HG02571 (cell line): ENCODE results near the gene THRA.

ENCODE experiments used
- ATAC-seq: cut with Tn5 transposase; IDR thresholded peaks from one replicate; pipeline ENCODE4 v1.9.1; 2021; ENCODE audit warnings: mild to moderate bottlenecking, moderate library complexity; ENCODE audit not compliant: unreplicated experiment

The THRA gene, protein sequence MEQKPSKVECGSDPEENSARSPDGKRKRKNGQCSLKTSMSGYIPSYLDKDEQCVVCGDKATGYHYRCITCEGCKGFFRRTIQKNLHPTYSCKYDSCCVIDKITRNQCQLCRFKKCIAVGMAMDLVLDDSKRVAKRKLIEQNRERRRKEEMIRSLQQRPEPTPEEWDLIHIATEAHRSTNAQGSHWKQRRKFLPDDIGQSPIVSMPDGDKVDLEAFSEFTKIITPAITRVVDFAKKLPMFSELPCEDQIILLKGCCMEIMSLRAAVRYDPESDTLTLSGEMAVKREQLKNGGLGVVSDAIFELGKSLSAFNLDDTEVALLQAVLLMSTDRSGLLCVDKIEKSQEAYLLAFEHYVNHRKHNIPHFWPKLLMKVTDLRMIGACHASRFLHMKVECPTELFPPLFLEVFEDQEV

DNA sequence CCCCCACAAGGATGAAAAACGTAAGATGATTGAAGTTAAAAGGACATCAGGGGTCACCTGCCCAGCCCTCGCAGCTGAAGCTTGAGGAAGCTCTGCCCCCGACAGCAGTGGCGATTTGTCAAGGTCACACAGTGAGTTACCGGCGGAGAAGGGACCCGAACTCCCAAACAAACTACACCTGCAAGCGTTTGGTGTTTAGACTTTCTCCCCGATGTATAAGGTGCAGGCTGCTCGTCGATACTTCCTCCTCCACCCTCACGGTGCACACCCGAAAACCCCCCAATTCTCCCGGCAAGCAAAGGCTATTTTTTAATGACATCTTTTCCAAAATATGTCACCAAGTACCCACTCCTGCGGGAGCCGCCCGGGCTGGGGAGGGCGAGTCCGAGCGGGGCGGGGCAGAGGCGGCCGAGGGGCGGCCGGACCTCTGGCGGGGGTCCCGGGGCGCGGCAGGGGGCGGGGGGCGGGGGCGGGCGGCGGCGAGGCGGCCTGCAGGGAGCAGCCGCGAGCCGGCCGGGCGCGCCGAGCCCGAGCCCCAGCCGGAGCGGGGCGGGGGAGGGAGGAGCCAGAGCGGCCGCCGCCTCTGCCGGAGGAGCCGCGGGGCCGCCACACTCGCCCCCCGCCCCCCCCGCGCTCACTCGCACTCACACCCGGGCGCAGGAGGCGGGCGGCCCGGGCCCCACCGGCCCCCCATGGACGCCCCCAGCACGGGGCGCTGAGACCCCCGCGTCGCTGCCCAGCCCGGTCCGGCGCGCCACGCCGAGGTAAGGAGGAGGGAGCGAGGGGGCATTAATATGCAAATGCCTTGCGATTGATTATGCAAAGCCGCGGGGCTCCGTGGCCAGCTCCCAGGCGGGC, at the start of gene THRA:
TSS of gene THRA (plus strand) at position 637 of the 858 bp plus-strand sequence. CDS start 11,524 bp downstream, outside the sequence.
- no peak for ATAC-seq

DNA sequence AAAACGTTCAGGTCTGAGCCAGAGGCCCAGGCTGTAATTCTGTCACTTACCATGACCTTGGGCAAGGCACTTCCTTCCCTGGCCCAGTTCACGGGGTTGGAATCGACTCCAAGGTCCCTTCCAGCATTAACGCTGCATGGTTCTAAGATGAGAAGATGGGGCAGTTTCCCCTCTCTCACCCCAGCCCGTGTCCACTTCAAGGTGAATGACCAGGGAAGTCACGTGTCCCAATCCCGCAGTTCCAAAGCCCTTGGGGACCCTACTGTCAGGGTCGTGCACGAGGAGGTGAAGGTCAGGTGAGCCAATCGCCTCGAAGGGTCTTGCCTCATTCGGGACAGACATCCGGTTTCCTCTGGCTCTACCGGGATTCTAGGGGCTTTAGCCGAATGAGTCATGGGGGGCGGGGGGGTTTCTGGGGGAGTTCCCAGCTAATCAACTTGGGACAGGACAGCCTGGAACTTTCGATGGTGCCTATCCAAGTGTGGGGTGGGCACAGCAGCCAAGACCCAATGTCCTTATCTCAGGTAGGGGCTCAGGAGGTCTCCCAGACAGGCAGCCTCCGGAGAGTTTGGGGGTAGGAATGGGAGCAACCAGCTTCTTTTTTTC, 48.3 kb upstream of the THRA start:
- no peak for ATAC-seq

DNA sequence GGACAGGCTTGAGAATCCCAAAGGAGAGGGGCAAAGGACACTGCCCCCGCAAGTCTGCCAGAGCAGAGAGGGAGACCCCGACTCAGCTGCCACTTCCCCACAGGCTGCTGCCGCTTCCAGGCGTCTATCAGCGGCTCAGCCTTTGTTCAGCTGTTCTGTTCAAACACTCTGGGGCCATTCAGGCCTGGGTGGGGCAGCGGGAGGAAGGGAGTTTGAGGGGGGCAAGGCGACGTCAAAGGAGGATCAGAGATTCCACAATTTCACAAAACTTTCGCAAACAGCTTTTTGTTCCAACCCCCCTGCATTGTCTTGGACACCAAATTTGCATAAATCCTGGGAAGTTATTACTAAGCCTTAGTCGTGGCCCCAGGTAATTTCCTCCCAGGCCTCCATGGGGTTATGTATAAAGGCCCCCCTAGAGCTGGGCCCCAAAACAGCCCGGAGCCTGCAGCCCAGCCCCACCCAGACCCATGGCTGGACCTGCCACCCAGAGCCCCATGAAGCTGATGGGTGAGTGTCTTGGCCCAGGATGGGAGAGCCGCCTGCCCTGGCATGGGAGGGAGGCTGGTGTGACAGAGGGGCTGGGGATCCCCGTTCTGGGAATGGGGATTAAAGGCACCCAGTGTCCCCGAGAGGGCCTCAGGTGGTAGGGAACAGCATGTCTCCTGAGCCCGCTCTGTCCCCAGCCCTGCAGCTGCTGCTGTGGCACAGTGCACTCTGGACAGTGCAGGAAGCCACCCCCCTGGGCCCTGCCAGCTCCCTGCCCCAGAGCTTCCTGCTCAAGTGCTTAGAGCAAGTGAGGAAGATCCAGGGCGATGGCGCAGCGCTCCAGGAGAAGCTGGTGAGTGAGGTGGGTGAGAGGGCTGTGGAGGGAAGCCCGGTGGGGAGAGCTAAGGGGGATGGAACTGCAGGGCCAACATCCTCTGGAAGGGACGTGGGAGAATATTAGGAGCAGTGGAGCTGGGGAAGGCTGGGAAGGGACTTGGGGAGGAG, 47.5 kb upstream of the THRA start, which contains the start of gene CSF3:
TSS of gene CSF3 (plus strand) at position 436 of the 993 bp plus-strand sequence. CDS start at position 471, 35 bp downstream.
- ATAC-seq, result no peak

DNA sequence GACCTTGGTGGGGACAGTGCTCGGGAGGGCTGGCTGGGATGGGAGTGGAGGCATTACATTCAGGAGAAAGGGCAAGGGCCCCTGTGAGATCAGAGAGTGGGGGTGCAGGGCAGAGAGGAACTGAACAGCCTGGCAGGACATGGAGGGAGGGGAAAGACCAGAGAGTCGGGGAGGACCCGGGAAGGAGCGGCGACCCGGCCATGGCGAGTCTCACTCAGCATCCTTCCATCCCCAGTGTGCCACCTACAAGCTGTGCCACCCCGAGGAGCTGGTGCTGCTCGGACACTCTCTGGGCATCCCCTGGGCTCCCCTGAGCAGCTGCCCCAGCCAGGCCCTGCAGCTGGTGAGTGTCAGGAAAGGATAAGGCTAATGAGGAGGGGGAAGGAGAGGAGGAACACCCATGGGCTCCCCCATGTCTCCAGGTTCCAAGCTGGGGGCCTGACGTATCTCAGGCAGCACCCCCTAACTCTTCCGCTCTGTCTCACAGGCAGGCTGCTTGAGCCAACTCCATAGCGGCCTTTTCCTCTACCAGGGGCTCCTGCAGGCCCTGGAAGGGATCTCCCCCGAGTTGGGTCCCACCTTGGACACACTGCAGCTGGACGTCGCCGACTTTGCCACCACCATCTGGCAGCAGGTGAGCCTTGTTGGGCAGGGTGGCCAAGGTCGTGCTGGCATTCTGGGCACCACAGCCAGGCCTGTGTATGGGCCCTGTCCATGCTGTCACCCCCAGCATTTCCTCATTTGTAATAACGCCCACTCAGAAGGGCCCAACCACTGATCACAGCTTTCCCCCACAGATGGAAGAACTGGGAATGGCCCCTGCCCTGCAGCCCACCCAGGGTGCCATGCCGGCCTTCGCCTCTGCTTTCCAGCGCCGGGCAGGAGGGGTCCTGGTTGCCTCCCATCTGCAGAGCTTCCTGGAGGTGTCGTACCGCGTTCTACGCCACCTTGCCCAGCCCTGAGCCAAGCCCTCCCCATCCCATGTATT, 46.5 kb upstream of the THRA start:
- no peak for ATAC-seq

DNA sequence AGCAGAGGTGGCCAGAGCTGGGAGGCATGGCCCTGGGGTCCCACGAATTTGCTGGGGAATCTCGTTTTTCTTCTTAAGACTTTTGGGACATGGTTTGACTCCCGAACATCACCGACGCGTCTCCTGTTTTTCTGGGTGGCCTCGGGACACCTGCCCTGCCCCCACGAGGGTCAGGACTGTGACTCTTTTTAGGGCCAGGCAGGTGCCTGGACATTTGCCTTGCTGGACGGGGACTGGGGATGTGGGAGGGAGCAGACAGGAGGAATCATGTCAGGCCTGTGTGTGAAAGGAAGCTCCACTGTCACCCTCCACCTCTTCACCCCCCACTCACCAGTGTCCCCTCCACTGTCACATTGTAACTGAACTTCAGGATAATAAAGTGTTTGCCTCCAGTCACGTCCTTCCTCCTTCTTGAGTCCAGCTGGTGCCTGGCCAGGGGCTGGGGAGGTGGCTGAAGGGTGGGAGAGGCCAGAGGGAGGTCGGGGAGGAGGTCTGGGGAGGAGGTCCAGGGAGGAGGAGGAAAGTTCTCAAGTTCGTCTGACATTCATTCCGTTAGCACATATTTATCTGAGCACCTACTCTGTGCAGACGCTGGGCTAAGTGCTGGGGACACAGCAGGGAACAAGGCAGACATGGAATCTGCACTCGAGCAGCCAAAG, 45.2 kb upstream of the THRA start:
- no peak for ATAC-seq

DNA sequence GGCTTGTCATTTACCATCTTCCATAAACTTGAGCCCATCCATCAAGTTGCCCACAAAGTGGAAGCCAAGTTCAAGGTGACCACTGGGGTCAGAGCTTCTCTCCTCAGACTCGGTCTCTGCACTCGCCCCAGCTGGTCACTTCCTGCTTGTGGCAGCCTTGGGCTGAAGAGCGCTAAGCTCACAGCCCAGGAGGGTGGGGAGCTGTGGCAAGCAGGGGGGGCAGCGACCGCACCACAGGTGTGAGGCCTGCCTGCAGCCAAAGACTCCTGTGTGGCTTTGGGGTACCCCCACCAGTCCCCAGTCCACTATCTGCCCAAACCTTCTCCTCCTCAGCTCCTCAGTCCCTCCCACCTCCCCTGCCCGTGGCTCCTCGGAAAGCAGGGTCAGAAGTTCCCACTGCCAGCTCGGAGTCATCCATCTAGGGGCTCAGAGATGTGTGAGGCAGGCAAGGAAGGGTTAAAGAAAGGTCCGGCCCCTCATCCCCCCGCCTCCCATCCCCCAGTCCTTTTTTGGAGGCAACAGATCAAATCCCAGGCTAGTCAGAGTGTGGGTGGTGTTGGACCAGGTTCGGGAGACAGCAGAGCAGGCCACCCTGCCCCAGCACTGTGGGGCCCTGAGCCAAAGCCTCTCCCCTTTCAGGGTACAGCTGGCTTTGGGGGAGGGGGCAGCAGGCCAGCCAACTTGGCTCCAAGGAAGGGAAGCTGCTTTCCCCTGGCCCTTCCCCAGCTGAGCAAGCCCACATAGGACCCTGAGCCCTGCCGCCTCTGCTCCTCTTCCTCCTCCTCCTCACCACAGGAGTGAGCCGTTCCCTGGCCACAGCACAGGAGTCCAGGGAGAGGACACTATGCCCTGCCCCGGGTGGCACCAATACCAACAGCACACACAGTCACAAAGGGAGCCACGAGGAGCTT, 44.3 kb upstream of the THRA start:
- no peak for ATAC-seq

DNA sequence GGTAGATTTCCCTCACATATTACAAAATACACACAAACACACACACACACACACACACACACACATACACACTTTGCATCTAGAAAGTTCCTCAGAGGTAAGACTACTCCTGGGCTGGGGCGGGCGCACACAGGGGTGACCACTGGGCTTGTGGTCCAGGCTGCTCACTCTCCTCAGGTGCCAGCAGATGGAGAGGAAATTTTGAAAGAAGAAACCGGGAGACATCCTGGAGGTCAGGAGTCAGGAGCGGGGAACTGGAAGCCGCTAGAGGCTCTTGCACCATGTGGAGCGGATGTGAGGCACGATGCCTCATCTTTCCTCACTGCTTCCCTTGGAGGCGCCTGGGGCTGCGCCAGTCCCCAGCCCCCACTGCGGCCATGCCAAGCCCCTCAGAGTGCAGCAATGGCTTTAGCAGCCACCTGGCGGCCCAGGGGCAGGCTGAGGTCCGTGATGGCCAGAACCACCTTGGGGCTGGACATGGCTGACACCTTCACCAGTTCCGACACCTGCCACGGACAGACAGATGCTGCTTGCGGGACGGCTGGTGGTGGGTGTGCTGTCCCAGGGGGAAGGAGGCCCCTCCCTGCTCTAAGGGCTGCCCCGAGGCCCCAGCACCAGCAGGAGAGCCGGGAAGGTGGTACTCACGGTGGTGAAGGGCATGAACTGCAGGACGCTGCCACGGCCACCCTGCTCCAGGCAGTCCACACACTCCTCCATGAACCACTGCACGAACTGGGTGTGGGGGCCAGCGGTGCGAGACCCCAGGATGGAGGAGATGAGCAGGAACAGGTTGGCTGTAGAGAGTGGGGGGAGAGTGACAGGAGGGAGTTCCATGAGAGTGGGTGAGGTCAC, 43.4 kb upstream of the THRA start:
- no peak for ATAC-seq

DNA sequence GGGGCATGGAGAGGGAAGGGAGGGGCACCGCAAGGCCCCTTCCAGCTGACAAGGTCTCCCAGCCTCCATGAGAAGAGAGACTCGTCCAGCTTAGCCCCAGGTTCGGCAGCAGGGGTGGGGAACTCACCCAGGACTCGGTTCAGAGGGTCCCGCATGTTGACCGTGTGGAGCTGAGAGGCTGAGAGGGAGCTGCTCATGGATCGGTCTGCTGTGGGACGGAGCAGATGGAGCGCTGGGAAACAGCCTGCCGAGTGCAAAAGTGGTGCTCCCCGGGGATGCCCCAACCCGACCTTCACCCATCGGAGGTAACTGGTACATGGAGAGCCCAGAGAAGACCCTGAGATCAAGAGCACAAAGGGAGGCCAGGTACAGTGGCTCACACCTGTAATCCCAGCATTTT, 42.6 kb upstream of the THRA start:
- ATAC-seq, result no peak

DNA sequence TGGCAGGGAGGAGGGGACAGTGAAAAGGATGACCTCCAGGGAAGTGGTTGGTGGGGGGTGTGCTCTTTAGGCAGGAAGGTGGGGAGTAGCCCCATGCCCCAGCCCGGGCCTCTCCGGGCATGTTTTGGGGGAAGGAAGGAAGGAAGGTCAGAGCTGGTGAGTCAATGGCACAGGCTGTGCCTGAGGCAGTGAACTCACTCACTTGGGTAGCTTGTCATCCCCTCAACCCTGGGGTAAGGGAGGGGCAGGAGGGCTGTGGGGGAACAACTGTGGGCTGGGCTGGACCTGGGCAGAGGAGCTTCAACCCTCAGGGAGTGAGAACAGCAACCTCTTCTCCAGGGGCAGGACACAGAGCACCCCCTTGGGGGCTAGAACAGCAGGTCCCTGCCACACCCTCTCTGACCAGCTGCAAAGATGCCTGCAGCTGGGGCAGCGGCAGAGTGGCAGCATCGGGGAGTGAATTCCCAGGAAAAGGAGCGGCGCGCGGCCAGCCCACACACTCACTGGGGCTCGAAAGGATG, 41.3 kb upstream of the THRA start:
- ATAC-seq, result no peak

DNA sequence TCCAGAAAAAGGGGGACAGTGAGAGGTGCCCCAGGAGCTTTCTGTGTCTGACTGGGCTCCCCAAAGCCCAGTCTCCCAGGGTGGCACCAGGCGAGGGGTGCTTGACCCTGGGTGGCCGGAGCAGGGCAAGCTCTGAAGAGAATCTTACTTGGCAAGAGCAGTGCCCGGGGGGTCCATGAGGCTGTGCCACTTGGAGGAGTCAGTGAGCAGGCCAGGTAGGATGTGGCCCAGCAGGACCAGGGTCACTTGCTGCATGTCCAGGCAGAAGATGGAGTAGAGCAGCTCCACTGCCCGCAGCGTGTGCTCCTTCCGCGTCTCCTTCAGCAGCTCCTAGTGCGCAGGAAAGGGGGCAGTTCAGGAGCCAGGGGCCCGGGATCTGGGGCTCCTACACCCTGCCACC, 40.3 kb upstream of the THRA start:
- ATAC-seq, result no peak

DNA sequence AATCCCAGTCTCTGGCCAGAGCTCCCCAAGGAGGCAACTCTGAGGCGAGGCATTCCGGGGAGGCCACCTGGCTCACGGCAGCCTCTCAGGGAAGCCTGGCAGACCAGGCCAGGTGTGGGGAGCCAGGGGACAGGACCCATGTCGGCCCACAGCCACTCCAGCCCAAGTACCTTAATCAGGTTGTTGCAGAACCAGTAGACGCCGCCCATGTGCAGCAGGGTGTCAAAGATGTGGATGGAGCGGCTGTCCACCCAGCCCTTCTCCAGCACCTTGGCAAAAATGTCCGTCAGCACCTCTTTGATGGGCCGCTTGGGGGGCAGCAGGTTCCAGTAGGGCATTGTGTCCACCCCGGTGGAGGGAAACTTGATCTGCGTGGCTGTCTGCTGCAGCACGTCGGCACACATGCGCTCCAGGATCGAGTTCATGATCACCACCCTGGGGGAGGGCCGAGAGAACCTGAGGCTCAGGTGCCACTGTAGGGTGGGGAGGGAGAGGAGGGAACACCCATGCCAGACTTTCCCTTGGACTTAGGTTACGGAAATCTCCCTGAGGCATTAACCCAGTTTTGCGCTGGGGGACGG, 39.7 kb upstream of the THRA start:
- no peak for ATAC-seq

DNA sequence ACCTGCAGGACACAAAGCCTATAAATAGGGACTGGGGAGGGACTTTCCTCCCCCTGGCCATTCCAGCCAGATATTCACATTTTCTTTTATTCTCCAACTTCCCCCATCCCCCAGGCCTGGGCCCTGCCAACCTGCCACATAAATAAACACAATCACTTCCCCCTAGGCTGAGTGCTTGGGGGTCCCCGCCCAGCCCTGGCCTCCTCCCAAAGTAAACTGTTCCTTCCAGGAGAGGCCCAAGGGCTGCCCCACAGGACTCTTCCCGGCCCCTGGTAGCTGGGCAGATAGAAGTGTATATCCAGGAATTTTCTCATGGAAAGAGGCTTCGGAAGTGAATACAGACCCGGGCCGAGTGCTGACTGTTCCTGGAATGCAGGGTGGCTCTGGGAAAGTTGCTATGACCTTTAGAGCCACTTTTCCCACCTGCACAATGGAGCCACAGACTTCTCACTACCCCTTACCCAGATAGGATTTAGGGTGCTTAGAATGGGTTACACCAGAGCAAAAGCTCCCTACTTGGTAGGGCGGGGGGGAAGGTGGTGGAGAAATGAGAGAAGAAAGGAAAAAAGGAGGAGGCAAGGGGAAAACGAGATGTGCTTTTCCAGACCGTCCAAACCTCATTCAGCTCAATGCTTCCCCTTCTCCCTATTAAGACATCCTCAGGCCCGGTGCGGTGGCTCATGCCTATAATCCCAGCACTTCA, 39.0 kb upstream of the THRA start:
- ATAC-seq, result no peak

DNA sequence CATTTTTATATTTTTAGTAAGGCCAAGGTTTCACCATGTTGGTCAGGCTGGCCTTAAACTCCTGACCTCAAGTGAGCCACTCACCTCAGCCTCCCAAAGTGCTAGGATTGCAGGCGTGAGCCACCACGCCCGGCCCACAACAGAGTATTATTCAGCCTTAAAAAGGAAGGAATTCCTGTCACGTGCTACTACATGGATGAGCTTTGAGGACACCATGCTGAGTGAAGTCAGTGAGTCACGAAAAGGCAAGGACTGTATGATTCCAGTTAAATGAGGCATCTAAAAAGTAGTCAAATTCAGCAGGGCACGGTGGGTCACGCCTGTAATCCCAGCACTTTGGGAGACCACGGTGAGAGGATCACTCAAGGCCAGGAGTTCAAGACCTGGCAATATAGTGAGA, 37.9 kb upstream of the THRA start:
- no peak for ATAC-seq

DNA sequence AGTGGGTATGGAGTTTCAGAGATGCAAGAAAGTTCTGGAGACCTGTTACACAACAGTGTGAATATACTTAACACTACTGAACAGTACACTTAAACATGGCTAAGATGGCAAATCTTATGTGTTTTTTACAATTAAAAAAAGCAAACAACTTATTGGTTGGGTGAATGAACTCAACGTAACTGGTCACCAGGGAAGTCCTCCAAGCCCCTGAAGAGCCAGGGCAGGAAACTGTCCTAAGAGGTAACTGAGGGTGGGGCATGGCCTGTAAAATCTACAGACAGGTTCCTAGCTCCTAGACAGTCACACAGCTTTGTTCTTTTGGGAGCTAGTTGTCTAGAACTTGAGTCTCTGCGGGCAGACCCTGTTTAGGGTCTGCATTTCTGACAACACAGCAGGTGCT, 37.2 kb upstream of the THRA start:
- no peak for ATAC-seq
